HG02981 (cell line): ENCODE data around the gene SHMT1.
"Not testable (repeated sequence)": the region's sequence is repeated elsewhere in the genome, so short reads cannot be mapped to it uniquely, and the experiment has no call there.

ENCODE experiments used
- ATAC-seq: cut with Tn5 transposase; IDR thresholded peaks from one replicate; pipeline ENCODE4 v1.9.1; 2021; ENCODE audit warnings: mild to moderate bottlenecking, moderate library complexity; ENCODE audit not compliant: unreplicated experiment

SHMT1 gene

GRCh38 chr17:18326572-18326971 is 36.8 kb downstream of the SHMT1 start:
- ATAC-seq, result no peak

GRCh38 chr17:18326039-18326438 is 37.3 kb downstream of the SHMT1 start:
- ATAC-seq, result no peak

GRCh38 chr17:18324140-18325050 is 39.0 kb downstream of the SHMT1 start:
- ATAC-seq, result no peak

- ATAC-seq, result no peak
These were observed 39.7 kb downstream of the SHMT1 start for GRCh38 chr17:18323507-18324139.

GRCh38 chr17:18323007-18323406 is 40.3 kb downstream of the SHMT1 start:
- ATAC-seq, result no peak

- no peak for ATAC-seq
These were observed 40.8 kb downstream of the SHMT1 start for GRCh38 chr17:18322522-18322921.

GRCh38 chr17:18321309-18321708 is 42.0 kb downstream of the SHMT1 start:
- no peak for ATAC-seq

GRCh38 chr17:18320301-18320700 is 43.0 kb downstream of the SHMT1 start:
- no peak for ATAC-seq

- ATAC-seq, result no peak
These were observed 43.6 kb downstream of the SHMT1 start for GRCh38 chr17:18319604-18320256.

- ATAC-seq, result no peak
These were observed 44.4 kb downstream of the SHMT1 start for GRCh38 chr17:18318771-18319450.

- ATAC-seq, result no peak
These were observed 45.2 kb downstream of the SHMT1 start for GRCh38 chr17:18318117-18318516.

- no peak for ATAC-seq
These were observed 47.4 kb downstream of the SHMT1 start for GRCh38 chr17:18315961-18316360.

GRCh38 chr17:18315562-18315922 is 47.8 kb downstream of the SHMT1 start:
- no peak for ATAC-seq

GRCh38 chr17:18314731-18315561 is 48.4 kb downstream of the SHMT1 start, which contains the start of the genes SMCR8 and TOP3A:
Gene SMCR8, plus strand, starts transcription at chr17:18315293. Its CDS starts 497 bp downstream, at chr17:18315790.
Gene TOP3A, minus strand, starts transcription at chr17:18314994. Its CDS starts 216 bp downstream, at chr17:18314778.
- ATAC-seq, result peak; percentile 82

GRCh38 chr17:18314059-18314730 is 49.2 kb downstream of the SHMT1 start:
- ATAC-seq, result peak; percentile 9

- no peak for ATAC-seq
These were observed 54.1 kb downstream of the SHMT1 start for GRCh38 chr17:18309202-18309601.

- ATAC-seq, result not testable (repeated sequence)
These were observed 60.1 kb downstream of the SHMT1 start for GRCh38 chr17:18303206-18303605.

GRCh38 chr17:18300725-18301480 is 62.4 kb downstream of the SHMT1 start:
- no peak for ATAC-seq

- ATAC-seq, result not testable (repeated sequence)
These were observed 65.3 kb downstream of the SHMT1 start for GRCh38 chr17:18298061-18298460.
